GM19043 (cell line): Measurements from ENCODE around the gene TFDP3.

Experiments
- ATAC-seq: cut with Tn5 transposase; IDR thresholded peaks from one replicate; pipeline ENCODE4 v1.9.1; 2021; ENCODE audit warnings: low read depth; ENCODE audit not compliant: unreplicated experiment

TFDP3 gene

GRCh38 chrX:133218329-133218728 lies at the start of gene TFDP3:
Gene TFDP3 (minus strand): TSS chrX:133218354. CDS start chrX:133218259, 95 bp downstream.
- ATAC-seq: no peak

- no peak for ATAC-seq
Measured at GRCh38 chrX:133267621-133268020, 49.5 kb upstream of the TFDP3 start.

GRCh38 chrX:133265331-133265730 lies 47.2 kb upstream of the TFDP3 start:
- ATAC-seq: no peak

GRCh38 chrX:133258481-133258880 lies 40.3 kb upstream of the TFDP3 start:
- no peak for ATAC-seq

GRCh38 chrX:133254666-133255065 lies 36.5 kb upstream of the TFDP3 start:
- ATAC-seq: no peak

GRCh38 chrX:133251204-133251603 lies 33.0 kb upstream of the TFDP3 start:
- ATAC-seq: no peak

- no peak for ATAC-seq
Measured at GRCh38 chrX:133250184-133251100, 32.3 kb upstream of the TFDP3 start.

GRCh38 chrX:133249266-133250058 lies 31.3 kb upstream of the TFDP3 start:
- no peak for ATAC-seq

GRCh38 chrX:133248177-133248576 lies 30.0 kb upstream of the TFDP3 start:
- ATAC-seq: no peak

- ATAC-seq: no peak
Measured at GRCh38 chrX:133246921-133247320, 28.8 kb upstream of the TFDP3 start.

- ATAC-seq: no peak
Measured at GRCh38 chrX:133235830-133236229, 17.7 kb upstream of the TFDP3 start.

- no peak for ATAC-seq
Measured at GRCh38 chrX:133232331-133232730, 14.2 kb upstream of the TFDP3 start.

- no peak for ATAC-seq
Measured at GRCh38 chrX:133229361-133229760, 11.2 kb upstream of the TFDP3 start.

- no peak for ATAC-seq
Measured at GRCh38 chrX:133215747-133216146, 2.4 kb downstream of the TFDP3 start.

GRCh38 chrX:133215017-133215416 lies 3.1 kb downstream of the TFDP3 start:
- ATAC-seq: no peak

- no peak for ATAC-seq
Measured at GRCh38 chrX:133214301-133214700, 3.9 kb downstream of the TFDP3 start.

- no peak for ATAC-seq
Measured at GRCh38 chrX:133213117-133213516, 5.0 kb downstream of the TFDP3 start.

GRCh38 chrX:133207751-133208150 lies 10.4 kb downstream of the TFDP3 start:
- ATAC-seq: no peak

- ATAC-seq: no peak
Measured at GRCh38 chrX:133191739-133192039, 26.5 kb downstream of the TFDP3 start.

- no peak for ATAC-seq
Measured at GRCh38 chrX:133190877-133191738, 27.0 kb downstream of the TFDP3 start.

GRCh38 chrX:133189195-133189594 lies 29.0 kb downstream of the TFDP3 start:
- ATAC-seq: no peak
